M059J (cell line): ENCODE results near the gene SERINC3. TPM values are rescaled to one million over a fixed set of nuclear protein-coding genes. Genes with fewer than 3 reads are reported as not detected.

Experiments
- DNase-seq: peaks from one replicate; pipeline ENCODE4 v3.0.0-alpha.2; 2012; ENCODE audit warnings: low read depth
- total RNA-seq: library from RNA; depleted of rRNA; stranded (reverse); fragments of >200 nt; shearing (Covaris generic); gene quantifications from 2 replicates; pipeline ENCODE4 v1.2.3, GENCODE V29; 2014; rRNA removed

SERINC3 gene
- total RNA-seq, 1 experiment from 2014 or later, result 136 TPM

- peak; percentile 52 for DNase-seq
Measured at GRCh38 chr20:44464514-44464913, 57.4 kb downstream of the SERINC3 start.

GRCh38 chr20:44463466-44463865, 58.4 kb downstream of the SERINC3 start:
- no peak for DNase-seq

GRCh38 chr20:44461803-44462174, 60.1 kb downstream of the SERINC3 start:
- no peak for DNase-seq

DNA sequence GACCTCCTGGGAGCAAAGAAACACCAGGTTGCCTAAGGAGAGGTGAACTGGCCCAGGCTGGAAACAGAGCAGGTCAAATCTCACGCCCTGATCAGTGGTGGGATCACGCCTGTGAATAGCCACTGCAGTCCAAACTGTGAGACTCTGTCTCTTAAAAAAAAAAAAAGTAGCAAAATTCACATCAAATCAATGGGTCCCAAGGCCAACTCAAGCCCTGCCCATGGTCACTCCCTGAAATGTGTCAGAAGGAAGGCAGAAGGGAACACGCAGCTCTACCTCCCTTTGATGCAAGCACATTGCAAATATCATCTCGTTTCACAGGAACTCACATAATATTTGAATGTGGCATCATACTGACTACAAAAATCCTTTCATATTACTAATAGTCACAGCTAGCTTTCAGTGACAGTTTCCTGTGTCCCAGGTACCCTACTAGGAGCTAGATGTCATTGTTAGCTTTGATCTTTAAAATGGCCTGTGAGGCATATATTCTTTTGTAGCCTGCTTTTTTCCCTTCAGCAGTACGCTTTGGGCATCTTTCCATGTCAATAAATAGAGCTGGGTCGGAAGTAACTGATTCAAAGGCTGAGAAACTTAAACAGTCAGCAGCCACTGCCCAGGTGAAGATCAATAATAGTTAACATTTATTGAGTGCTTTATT, 60.6 kb downstream of the SERINC3 start:
- DNase-seq, result no peak

DNA sequence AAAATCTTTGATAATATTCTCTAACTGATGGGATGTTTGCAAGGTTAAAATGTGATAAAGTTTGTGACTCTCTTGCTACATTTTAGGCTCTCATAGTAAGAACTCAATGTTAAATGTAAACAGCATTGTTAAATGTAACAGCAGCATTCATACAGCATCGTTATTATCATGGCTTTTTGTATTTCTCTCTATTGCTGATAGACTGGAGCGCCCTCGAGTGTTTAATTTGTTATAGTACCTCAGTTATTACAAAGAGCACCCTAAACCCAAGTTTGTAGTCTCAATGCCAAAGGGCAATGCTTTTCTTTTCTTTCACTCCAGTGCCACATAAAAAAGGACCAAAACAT, 61.1 kb downstream of the SERINC3 start:
- DNase-seq, result peak; percentile 64

DNA sequence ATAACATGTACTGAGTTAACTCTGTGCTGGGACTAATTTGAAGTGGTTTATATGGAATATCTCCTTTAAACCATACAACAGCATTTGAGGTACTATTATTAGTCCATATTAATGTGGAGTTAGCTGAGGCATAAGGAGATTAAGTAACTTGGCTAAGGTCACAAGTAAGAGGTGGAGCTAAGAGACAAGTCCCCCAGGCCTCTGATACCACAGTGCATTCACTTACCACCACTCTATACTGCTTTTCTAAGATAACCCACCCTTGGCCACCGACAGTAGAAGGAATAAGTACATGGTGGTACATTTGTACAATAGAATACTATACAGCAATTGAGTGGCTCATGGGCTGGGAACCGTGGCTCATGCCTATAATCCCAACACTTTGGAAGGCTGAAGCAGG, 62.6 kb downstream of the SERINC3 start:
- no peak for DNase-seq

DNA sequence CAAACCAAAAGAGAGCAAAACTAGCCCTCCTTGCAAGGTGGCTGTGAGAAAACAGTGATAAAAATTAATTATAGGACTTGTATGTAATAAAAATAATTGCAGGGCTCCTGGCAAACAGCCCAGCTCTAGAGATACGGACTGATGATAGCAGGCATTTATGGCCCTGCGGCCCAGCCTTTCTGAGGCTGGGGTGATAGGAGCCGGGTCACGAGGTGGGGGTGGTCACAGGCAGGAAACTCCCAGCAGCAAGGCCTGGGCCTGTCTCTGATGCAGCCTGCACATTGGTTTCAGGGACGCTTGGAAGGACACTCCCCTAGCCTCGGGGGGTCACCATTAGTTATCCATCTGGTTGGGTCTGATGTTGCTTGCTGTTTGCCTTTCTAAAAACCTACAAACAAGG, 64.9 kb downstream of the SERINC3 start:
- no peak for DNase-seq

- no peak for DNase-seq
Measured at GRCh38 chr20:44456611-44457010, 65.3 kb downstream of the SERINC3 start.

DNA sequence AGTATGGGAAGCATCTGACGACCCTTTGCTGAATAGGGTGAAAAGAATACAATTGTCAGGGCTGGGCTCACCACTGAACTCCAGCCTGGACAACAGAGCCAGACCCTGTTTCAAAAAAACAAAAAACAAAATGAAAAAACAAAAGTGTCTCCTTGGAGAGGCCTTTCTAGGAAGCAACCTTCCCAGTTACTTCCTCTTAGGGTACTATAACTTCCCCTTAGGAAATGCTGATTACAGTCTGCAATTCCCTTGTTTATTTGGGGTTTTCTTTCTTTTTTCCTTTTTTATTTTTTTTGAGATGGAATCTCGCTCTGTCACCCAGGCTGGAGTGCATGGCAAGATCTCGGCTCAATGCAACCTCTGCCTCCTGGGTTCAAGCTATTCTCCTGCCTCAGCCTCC, 66.7 kb downstream of the SERINC3 start:
- DNase-seq, result no peak

DNA sequence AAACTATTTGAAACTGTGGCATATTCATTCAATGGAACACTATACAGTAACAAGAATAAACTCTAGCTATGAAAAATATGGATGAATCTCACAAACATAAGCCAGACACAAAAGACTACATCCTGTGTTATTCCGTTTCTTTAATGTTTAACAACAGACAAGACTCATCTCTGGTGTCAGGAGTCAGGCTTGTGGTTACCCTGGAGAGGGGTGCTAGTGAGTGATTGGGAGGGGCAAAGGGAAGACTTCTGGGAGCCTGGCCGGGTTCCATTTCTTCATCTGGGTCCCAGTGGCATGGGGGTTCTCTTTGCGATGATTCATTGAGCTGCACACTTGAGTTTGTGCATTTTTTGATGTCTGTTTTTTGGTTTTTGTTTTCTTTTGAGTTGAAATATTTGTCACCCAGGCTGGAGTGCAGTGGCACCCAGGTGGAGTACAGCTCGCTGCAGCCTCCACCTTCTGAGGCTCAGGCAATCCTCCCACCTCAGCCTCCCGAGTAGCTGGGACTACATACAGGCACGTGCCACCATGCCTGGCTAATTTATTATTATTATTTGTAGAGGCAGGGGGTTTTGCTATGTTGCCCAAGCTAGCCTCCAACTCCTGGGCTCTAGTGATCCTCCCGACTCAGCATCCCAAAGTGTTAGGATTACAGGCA, 67.4 kb downstream of the SERINC3 start:
- DNase-seq, result peak; percentile 37

GRCh38 chr20:44450903-44451450, 70.9 kb downstream of the SERINC3 start:
- no peak for DNase-seq

DNA sequence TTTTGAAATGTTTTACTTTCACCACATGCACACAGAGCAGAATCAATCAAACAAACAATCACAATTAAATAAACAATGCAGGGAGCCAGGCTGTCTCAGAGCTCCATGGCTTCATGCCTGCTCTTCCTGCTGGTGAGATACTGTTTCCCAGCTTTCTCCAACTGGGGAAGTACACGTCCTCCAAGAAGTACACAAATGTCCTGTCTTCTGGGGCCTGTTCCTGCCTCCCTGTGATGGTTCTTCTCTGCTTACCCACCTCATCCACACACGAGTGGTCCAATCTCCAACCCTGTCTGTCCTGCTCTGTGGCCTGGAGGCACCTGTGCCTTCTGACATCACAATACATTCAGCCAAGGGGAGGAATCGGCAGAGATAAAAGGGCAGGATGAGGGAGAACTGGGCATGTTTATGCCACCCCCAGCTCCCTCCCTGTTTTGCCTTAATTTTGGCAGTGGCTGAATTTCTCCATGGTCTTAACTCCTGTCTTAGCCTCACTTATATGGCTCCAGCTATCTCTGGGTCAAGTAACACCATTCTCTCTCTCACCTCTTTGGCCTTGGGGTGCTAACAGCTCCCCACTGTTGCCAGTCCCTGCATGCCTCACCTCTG, 71.5 kb downstream of the SERINC3 start:
- no peak for DNase-seq

DNA sequence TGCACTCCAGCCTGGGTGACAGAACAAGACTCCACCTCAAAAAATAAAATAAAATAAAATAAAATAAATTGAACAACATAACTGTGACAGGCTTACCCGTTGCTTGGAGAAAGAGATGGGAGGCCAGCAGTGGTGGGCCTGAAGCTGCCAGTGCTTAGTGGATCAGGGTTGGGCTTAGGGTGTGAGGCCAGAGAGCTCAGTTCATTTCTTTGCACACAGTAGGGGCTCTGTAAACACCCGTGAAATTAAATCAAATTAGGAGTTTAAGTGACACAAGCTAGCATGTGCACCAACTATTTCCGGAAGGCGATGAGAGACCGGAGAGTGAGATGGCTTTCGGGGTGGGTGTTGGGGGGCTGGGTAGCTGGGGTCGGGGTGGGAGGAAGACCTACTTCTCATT, 72.0 kb downstream of the SERINC3 start:
- no peak for DNase-seq

GRCh38 chr20:44448753-44449546, 72.9 kb downstream of the SERINC3 start:
- DNase-seq, result peak; percentile 36

GRCh38 chr20:44447827-44448419, 73.9 kb downstream of the SERINC3 start:
- no peak for DNase-seq

Other genes with a start within 250 kb of the SERINC3 start
- gene FITM2, start 210.9 kb downstream of the SERINC3 start, total RNA-seq, result 4.6 and 7.4 TPM in 2 replicates
- not detected in 2 replicates for gene R3HDML, start 185.0 kb downstream of the SERINC3 start, total RNA-seq
- gene HNF4A, start 166.4 kb downstream of the SERINC3 start, total RNA-seq, result not detected in 2 replicates
- 13.7 and 23.4 TPM in 2 replicates for gene TTPAL, start 46.2 kb downstream of the SERINC3 start, total RNA-seq
- gene PKIG, start 60.5 kb upstream of the SERINC3 start, total RNA-seq, result 57.9 and 83.1 TPM in 2 replicates
- gene ADA, start 129.6 kb upstream of the SERINC3 start, total RNA-seq, result 9.1 and 9.6 TPM in 2 replicates
- gene CCN5, start 193.3 kb upstream of the SERINC3 start, total RNA-seq, result 0.44 TPM in 1 of 2 replicates, not detected in the other
- not detected in 2 replicates for gene KCNK15, start 223.8 kb upstream of the SERINC3 start, total RNA-seq